H1 (cell line): ENCODE data around the gene ABCC10. TPM values are rescaled to one million over a fixed set of nuclear protein-coding genes. Genes with fewer than 3 reads are reported as not detected.

Source experiments
- CTCF ChIA-PET: fragments of 300-600 bp; sonication (Branson Sonifier 250); formaldehyde crosslinking; loops from one replicate; lab custom pipeline; 2021; ENCODE audit not compliant: partially characterized antibody; lab: Charles Lee
- POLR2A ChIA-PET: fragments of 300-600 bp; sonication (Branson Sonifier 250); formaldehyde crosslinking; loops from one replicate; lab custom pipeline; 2021; ENCODE audit warnings: inconsistent platforms; ENCODE audit not compliant: partially characterized antibody; lab: Charles Lee
- DNase-seq, 2 experiments: peaks; one replicate each; pipeline versions ENCODE4 v3.0.0 to v3.0.0-alpha.2; 2010 to 2022; ENCODE audit warnings: low spot score in 2 of 2, low read depth in 1 of 2, mixed read lengths in 1 of 2
- FAIRE-seq: peaks from 2 replicates; lab custom pipeline; 2011; peaks lifted over from hg19 to GRCh38; lab: Jason Lieb, UNC
- H2AFZ ChIP-seq: 2 replicates; pipeline ENCODE4 v1.8.1; 2012; ENCODE audit warnings: low read length, inconsistent platforms
- H2AK5ac ChIP-seq: 2 replicates; pipeline ENCODE4 v1.6.1; 2013; ENCODE audit warnings: low read depth, low read length
- H2BK120ac ChIP-seq: replicated peaks from 2 replicates; pipeline ENCODE3; 2013; ENCODE audit warnings: low read depth, low read length, inconsistent platforms
- H2BK12ac ChIP-seq: 2 replicates; pipeline ENCODE4 v1.6.1; 2013; ENCODE audit warnings: low read depth, low read length
- H2BK15ac ChIP-seq: 2 replicates; pipeline ENCODE4 v1.6.1; 2013; ENCODE audit warnings: low read length
- H2BK20ac ChIP-seq: 2 replicates; pipeline ENCODE4 v1.6.1; 2013; ENCODE audit warnings: low read length
- H2BK5ac ChIP-seq: 2 replicates; pipeline ENCODE4 v1.6.1; 2013; ENCODE audit warnings: low read depth, low read length
- H3K14ac ChIP-seq: 2 replicates; pipeline ENCODE4 v1.6.1; 2013; ENCODE audit warnings: inconsistent platforms; ENCODE audit not compliant: insufficient read length
- H3K18ac ChIP-seq: 2 replicates; pipeline ENCODE4 v1.6.1; 2013; ENCODE audit warnings: low read length; ENCODE audit errors: extremely low read depth
- H3K23ac ChIP-seq: 2 replicates; pipeline ENCODE4 v1.6.1; 2013; ENCODE audit warnings: inconsistent platforms; ENCODE audit not compliant: insufficient read length
- H3K23me2 ChIP-seq: 2 replicates; pipeline ENCODE4 v1.6.1; 2013; ENCODE audit warnings: low read depth, low read length
- H3K27ac ChIP-seq: 2 replicates; pipeline ENCODE4 v1.6.1; 2011; ENCODE audit warnings: low read depth, low read length, inconsistent platforms
- H3K27me3 ChIP-seq, 4 experiments: replicated peaks in 1 of 4; 1 replicate in 1 of 4; 2 replicates in 3 of 4; pipeline versions ENCODE4 v1.6.1 to v1.8.1; 2011 to 2013; ENCODE audit warnings: low read length in 3 of 4, mild to moderate bottlenecking in 3 of 4, inconsistent platforms in 2 of 4, mixed read lengths in 2 of 4, moderate library complexity in 1 of 4; ENCODE audit not compliant: control insufficient read depth in 3 of 4, insufficient read depth in 3 of 4; ENCODE audit errors: extremely low read depth in 1 of 4
- H3K36me3 ChIP-seq, 4 experiments: 2 replicates each; pipeline versions ENCODE4 v1.6.1 to v1.8.1; 2011 to 2013; ENCODE audit warnings: mild to moderate bottlenecking in 4 of 4, low read length in 3 of 4, moderate library complexity in 2 of 4, control low read depth in 1 of 4, inconsistent platforms in 1 of 4; ENCODE audit not compliant: insufficient read depth in 4 of 4, control insufficient read depth in 2 of 4
- H3K4ac ChIP-seq: replicated peaks from 2 replicates; pipeline ENCODE3; 2013; ENCODE audit warnings: low read length, low read depth, mixed read lengths, inconsistent platforms; ENCODE audit not compliant: insufficient read length
- H3K4me1 ChIP-seq, 4 experiments: replicated peaks in 1 of 4; 1 replicate in 1 of 4; 2 replicates in 3 of 4; pipeline versions ENCODE4 v1.6.1 to v1.8.1; 2011 to 2013; ENCODE audit warnings: low read length in 3 of 4, inconsistent platforms in 2 of 4, mixed read lengths in 1 of 4; ENCODE audit not compliant: insufficient read depth in 4 of 4, control insufficient read depth in 3 of 4
- H3K4me2 ChIP-seq, 2 experiments: 2 replicates each; pipeline versions ENCODE4 v1.6.1 to v1.8.1; 2011 to 2013; ENCODE audit warnings: low read depth in 2 of 2, low read length in 2 of 2, control low read depth in 1 of 2, inconsistent platforms in 1 of 2, mild to moderate bottlenecking in 1 of 2; ENCODE audit not compliant: insufficient read depth in 1 of 2
- H3K4me3 ChIP-seq, 4 experiments: fragments of 200-600, 300-600 bp in 1 of 4; sonication (generic), shearing (Covaris generic), sonication (Bioruptor Twin) in 1 of 4; 2 replicates each; pipeline versions ENCODE4 v1.5.1 to v1.8.1; 2011 to 2016; ENCODE audit warnings: low read length in 4 of 4, low read depth in 3 of 4, control low read depth in 2 of 4, inconsistent platforms in 2 of 4, mild to moderate bottlenecking in 2 of 4, mixed read lengths in 1 of 4, moderate library complexity in 1 of 4; ENCODE audit not compliant: insufficient read depth in 2 of 4; ENCODE audit errors: extremely low read depth in 1 of 4
- H3K56ac ChIP-seq: replicated peaks from 2 replicates; pipeline ENCODE3; 2013; ENCODE audit warnings: low read depth, mild to moderate bottlenecking, mixed read lengths, low read length, inconsistent platforms; ENCODE audit not compliant: insufficient read length
- H3K79me1 ChIP-seq: 2 replicates; pipeline ENCODE4 v1.6.1; 2013; ENCODE audit warnings: low read depth, low read length, control low read depth
- H3K79me2 ChIP-seq, 2 experiments: 2 replicates each; pipeline versions ENCODE4 v1.6.1 to v1.8.1; 2012 to 2013; ENCODE audit warnings: low read length in 2 of 2, mild to moderate bottlenecking in 2 of 2, inconsistent platforms in 1 of 2; ENCODE audit not compliant: insufficient read depth in 2 of 2, control insufficient read depth in 1 of 2
- H3K9ac ChIP-seq, 4 experiments: replicated peaks in 1 of 4; 1 replicate in 1 of 4; 2 replicates in 3 of 4; pipeline versions ENCODE4 v1.6.1 to v1.8.1; 2011 to 2013; ENCODE audit warnings: low read depth in 3 of 4, low read length in 3 of 4, control low read depth in 2 of 4, mild to moderate bottlenecking in 2 of 4, moderate library complexity in 2 of 4, inconsistent platforms in 1 of 4; ENCODE audit errors: extremely low read depth in 1 of 4
- H3K9me3 ChIP-seq, 2 experiments: 2 replicates each; pipeline versions ENCODE4 v1.6.1 to v1.8.1; 2012 to 2013; ENCODE audit warnings: mild to moderate bottlenecking in 2 of 2, moderate library complexity in 2 of 2, control low read depth in 1 of 2, inconsistent platforms in 1 of 2, low read depth in 1 of 2, low read length in 1 of 2, mixed read lengths in 1 of 2; ENCODE audit not compliant: insufficient read depth in 2 of 2
- H4K20me1 ChIP-seq, 2 experiments: replicated peaks in 1 of 2; 2 replicates each; pipeline versions ENCODE3 to v1.8.1; 2011 to 2013; ENCODE audit warnings: inconsistent platforms in 2 of 2, low read length in 2 of 2, mild to moderate bottlenecking in 1 of 2; ENCODE audit not compliant: insufficient read depth in 2 of 2, control insufficient read depth in 1 of 2
- H4K5ac ChIP-seq: 2 replicates; pipeline ENCODE4 v1.6.1; 2013; ENCODE audit warnings: low read length, low read depth, mixed read lengths, inconsistent platforms; ENCODE audit not compliant: insufficient read length
- H4K8ac ChIP-seq: 2 replicates; pipeline ENCODE4 v1.8.0; 2013; ENCODE audit warnings: mild to moderate bottlenecking, moderate library complexity, low read length, inconsistent platforms; ENCODE audit not compliant: insufficient read depth; ENCODE audit errors: extremely low read depth
- H4K91ac ChIP-seq: replicated peaks from 2 replicates; pipeline ENCODE3; 2013; ENCODE audit warnings: low read length, mixed read lengths, inconsistent platforms; ENCODE audit not compliant: insufficient read length
- ASH2L ChIP-seq: fragments of 200-600, 300-600 bp; sonication (generic); IDR thresholded peaks from one replicate; pipeline ENCODE4 v1.7.1; 2017; ENCODE audit warnings: low read length
- BRCA1 ChIP-seq: IDR thresholded peaks from 2 replicates; pipeline ENCODE4 v1.6.1; 2012; ENCODE audit warnings: low read depth, low read length, improper control_type of control experiment
- CTBP2 ChIP-seq: IDR thresholded peaks from 2 replicates; pipeline ENCODE4 v1.7.0; 2011; ENCODE audit warnings: borderline replicate concordance, mild to moderate bottlenecking, moderate library complexity, mixed read lengths, low read length; ENCODE audit not compliant: insufficient read depth, insufficient read length
- JUN ChIP-seq: IDR thresholded peaks from 2 replicates; pipeline ENCODE4 v1.6.1; 2011; ENCODE audit warnings: low read depth, mild to moderate bottlenecking, improper control_type of control experiment, low read length
- SP1 ChIP-seq: IDR thresholded peaks from 2 replicates; pipeline ENCODE4 v1.6.1; 2011; ENCODE audit warnings: low read depth, low read length
- SRF ChIP-seq: IDR thresholded peaks from 2 replicates; pipeline ENCODE4 v1.6.1; 2011; ENCODE audit warnings: mild to moderate bottlenecking, low read depth, low read length, moderate library complexity
- TBP ChIP-seq: IDR thresholded peaks from 2 replicates; pipeline ENCODE4 v1.6.1; 2011; ENCODE audit warnings: low read depth, low read length, improper control_type of control experiment
- WGBS, 2 experiments: shearing (Covaris generic) in 1 of 2; methylation state at CpG; one replicate each; pipeline versions ENCODE4 v1.1.6 to v1.1.7; 2013 to 2015; ENCODE audit warnings: low lambda C conversion rate in 2 of 2, mixed read lengths in 2 of 2, inconsistent platforms in 1 of 2, low coverage in 1 of 2, missing lambda C conversion rate in 1 of 2; ENCODE audit not compliant: insufficient replicate concordance in 2 of 2, insufficient coverage in 1 of 2, insufficient read length in 1 of 2; ENCODE audit errors: extremely low coverage in 1 of 2, missing lambda C conversion rate in 1 of 2; 5-methylcytosine and 5-hydroxymethylcytosine counted together
- polyA plus RNA-seq, 7 experiments: library from polyadenylated mRNA; depleted of rRNA in 3 of 7; stranded (reverse) in 5 of 7; unstranded in 2 of 7; fragments of >200 nt in 5 of 7; fragments of 200-250 nt in 2 of 7; gene quantifications; 1 replicate in 5 of 7; 2 replicates in 1 of 7; 4 replicates in 1 of 7; pipeline versions ENCODE4 v1.2.1 to v1.2.3, GENCODE V29; 2011 to 2013; ENCODE audit warnings: missing spikeins in 2 of 7, mixed read lengths in 2 of 7
- total RNA-seq: library from RNA; stranded (reverse); fragmentation: NEBNext Ultra II Directional; extraction: Animal tissue kit (Norgen Biotek cat#: 25700); gene quantifications from 2 replicates; pipeline ENCODE4 v1.2.1, GENCODE V29; 2021
- TF ChIP-seq, protein P1 (sequence below): IDR thresholded peaks from 2 replicates; pipeline ENCODE4 v1.6.1; 2011; ENCODE audit warnings: low read depth, mild to moderate bottlenecking, low read length; ENCODE audit not compliant: insufficient read depth

ABCC10 gene
- total and polyA plus RNA-seq, 2 of the 8 experiments (the other 6 are each of a cell fraction or from before 2014, with no cell fraction given), result 15.5 to 24.6 TPM

GRCh38 chr6:43413002-43413401 is 14.3 kb upstream of the ABCC10 start:
- no peak for DNase-seq
- WGBS, 2 experiments, result 83% methylated on average over 2 of the region's 2 CpGs; no CpG with 5 or more reads in 1 of the 2 experiments
- Histone ChIP-seq H3K79me2 (no peaks in the 10 kb centered on the region), H3K9ac (no peak overlapping the region), H4K5ac (no peak overlapping the region), H3K36me3 (no peaks in the 10 kb centered on the region), H3K4me2 (no peak overlapping the region), H3K4me3 (no peak overlapping the region), H2BK12ac (no peak overlapping the region), H2AK5ac (no peak overlapping the region), H3K23me2 (no peaks in the 10 kb centered on the region), H4K91ac (no peak overlapping the region), H3K27ac (no peak overlapping the region), H2BK120ac (no peak overlapping the region), H3K79me1 (no peaks in the 10 kb centered on the region)
- ChIA-PET CTCF (interaction anchor here (1.0 to 1.7 kb wide), 8 partner anchors 9 to 752 kb away, joined by 3 to 6 read pairs (median 3); partner anchors contain the start of gene ABCC10), POLR2A (interaction anchor here (1.0 kb wide), 1 partner anchor 9 kb away, joined by 4 read pairs; no protein-coding TSS in a partner anchor)
- TF ChIP-seq BRCA1, result no peak
- no peak for TF ChIP-seq TBP
- TF ChIP-seq, protein P1, sequence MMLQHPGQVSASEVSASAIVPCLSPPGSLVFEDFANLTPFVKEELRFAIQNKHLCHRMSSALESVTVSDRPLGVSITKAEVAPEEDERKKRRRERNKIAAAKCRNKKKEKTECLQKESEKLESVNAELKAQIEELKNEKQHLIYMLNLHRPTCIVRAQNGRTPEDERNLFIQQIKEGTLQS, result no peak
- TF ChIP-seq SP1, result no peak
- no peak for TF ChIP-seq CTBP2
- no peak for TF ChIP-seq SRF
- no peak for TF ChIP-seq JUN
- no peak for TF ChIP-seq ASH2L
- TF ChIP-seq, all 59 proteins: peak for 0
- H4K8ac ChIP-seq, result no peak overlapping the region
- no peak overlapping the region for H3K14ac ChIP-seq
- H3K56ac ChIP-seq, result no peak overlapping the region
- no peak overlapping the region for H3K4ac ChIP-seq
- no peaks in the 10 kb centered on the region for H3K4me1 ChIP-seq
- no peak overlapping the region for H2BK15ac ChIP-seq
- no peak for FAIRE-seq
- no peaks in the 10 kb centered on the region for H3K9me3 ChIP-seq
- no peak overlapping the region for H2BK5ac ChIP-seq
- no peaks in the 10 kb centered on the region for H4K20me1 ChIP-seq
- H2BK20ac ChIP-seq, result no peak overlapping the region
- H3K27me3 ChIP-seq, result no peaks in the 10 kb centered on the region; a peak in 1 of 7 replicates
- H2AFZ ChIP-seq, result no peak overlapping the region
- no peak overlapping the region for H3K18ac ChIP-seq
- no peak overlapping the region for H3K23ac ChIP-seq
